ENCODE results near the gene IFT25.

Gene IFT25

GRCh38 chr1:53927376-53927881 lies 18.1 kb downstream of the IFT25 start:
- TF ChIP-seq GATA2 (IDR thresholded peaks at IDR 0.05; ENCODE audit: low read depth, low read length) = no peak

GRCh38 chr1:53919675-53920066 lies 25.8 kb downstream of the IFT25 start:
- TF ChIP-seq GATA2 (IDR thresholded peaks at IDR 0.05; ENCODE audit: low read depth, low read length) (no peak), GATA3 (IDR thresholded peaks at IDR 0.05; ENCODE audit: low read depth, low read length) (no peak)

- TF ChIP-seq GATA3 (IDR thresholded peaks at IDR 0.05; ENCODE audit: low read depth, low read length) = no peak
- no peak for TF ChIP-seq GATA2 (IDR thresholded peaks at IDR 0.05; ENCODE audit: low read depth, low read length)
Observed at GRCh38 chr1:53918343-53918742, 27.2 kb downstream of the IFT25 start.

GRCh38 chr1:53913352-53914033 lies 32.0 kb downstream of the IFT25 start:
- TF ChIP-seq GATA3 (IDR thresholded peaks at IDR 0.05; ENCODE audit: low read depth, low read length) = no peak
- no peak for TF ChIP-seq GATA2 (IDR thresholded peaks at IDR 0.05; ENCODE audit: low read depth, low read length)

GRCh38 chr1:53911442-53911841 lies 34.1 kb downstream of the IFT25 start:
- no peak for TF ChIP-seq GATA2 (IDR thresholded peaks at IDR 0.05; ENCODE audit: low read depth, low read length)
- TF ChIP-seq GATA3 (IDR thresholded peaks at IDR 0.05; ENCODE audit: low read depth, low read length) = no peak

- TF ChIP-seq GATA3 (IDR thresholded peaks at IDR 0.05; ENCODE audit: low read depth, low read length) (no peak), GATA2 (IDR thresholded peaks at IDR 0.05; ENCODE audit: low read depth, low read length) (no peak)
Observed at GRCh38 chr1:53909946-53910345, 35.6 kb downstream of the IFT25 start.

GRCh38 chr1:53906121-53906520 lies 39.4 kb downstream of the IFT25 start:
- no peak for TF ChIP-seq GATA2 (IDR thresholded peaks at IDR 0.05; ENCODE audit: low read depth, low read length)
- no peak for TF ChIP-seq GATA3 (IDR thresholded peaks at IDR 0.05; ENCODE audit: low read depth, low read length)

- TF ChIP-seq GATA3 (IDR thresholded peaks at IDR 0.05; ENCODE audit: low read depth, low read length) = no peak
- TF ChIP-seq GATA2 (IDR thresholded peaks at IDR 0.05; ENCODE audit: low read depth, low read length) = no peak
Observed at GRCh38 chr1:53905509-53905908, 40.0 kb downstream of the IFT25 start.

- TF ChIP-seq GATA3 (IDR thresholded peaks at IDR 0.05; ENCODE audit: low read depth, low read length) (no peak), GATA2 (IDR thresholded peaks at IDR 0.05; ENCODE audit: low read depth, low read length) (no peak)
Observed at GRCh38 chr1:53902235-53903138, 43.0 kb downstream of the IFT25 start.

- no peak for TF ChIP-seq GATA2 (IDR thresholded peaks at IDR 0.05; ENCODE audit: low read depth, low read length)
- no peak for TF ChIP-seq GATA3 (IDR thresholded peaks at IDR 0.05; ENCODE audit: low read depth, low read length)
Observed at GRCh38 chr1:53899708-53900107, 45.8 kb downstream of the IFT25 start.

GRCh38 chr1:53899206-53899628 lies 46.3 kb downstream of the IFT25 start:
- no peak for TF ChIP-seq GATA3 (IDR thresholded peaks at IDR 0.05; ENCODE audit: low read depth, low read length)

GRCh38 chr1:53896635-53897229 lies 48.8 kb downstream of the IFT25 start:
- TF ChIP-seq GATA2 (IDR thresholded peaks at IDR 0.05; ENCODE audit: low read depth, low read length) (no peak), GATA3 (IDR thresholded peaks at IDR 0.05; ENCODE audit: low read depth, low read length) (no peak)

GRCh38 chr1:53895421-53895820 lies 50.1 kb downstream of the IFT25 start:
- no peak for TF ChIP-seq GATA3 (IDR thresholded peaks at IDR 0.05; ENCODE audit: low read depth, low read length)
- no peak for TF ChIP-seq GATA2 (IDR thresholded peaks at IDR 0.05; ENCODE audit: low read depth, low read length)

- TF ChIP-seq GATA2 (IDR thresholded peaks at IDR 0.05; ENCODE audit: low read depth, low read length) = no peak
- TF ChIP-seq GATA3 (IDR thresholded peaks at IDR 0.05; ENCODE audit: low read depth, low read length) = no peak
Observed at GRCh38 chr1:53894644-53895043, 50.9 kb downstream of the IFT25 start.
